HG03442 (cell line): Measurements from ENCODE around the gene VPS26A.
A peak's percentile ranks its signal among the peaks of the same experiment; 100 is the strongest.
"Not testable (repeated sequence)": the region's sequence is repeated elsewhere in the genome, so short reads cannot be mapped to it uniquely, and the experiment has no call there.

Experiments
- ATAC-seq: cut with Tn5 transposase; IDR thresholded peaks from one replicate; pipeline ENCODE4 v1.9.1; 2021; ENCODE audit warnings: mild to moderate bottlenecking, moderate library complexity; ENCODE audit not compliant: unreplicated experiment

Gene VPS26A

GRCh38 chr10:69101451-69102095 is 22.4 kb upstream of the VPS26A start:
- ATAC-seq = no peak

- ATAC-seq = no peak
Observed at GRCh38 chr10:69102440-69102839, 21.5 kb upstream of the VPS26A start.

- ATAC-seq = no peak
Observed at GRCh38 chr10:69103784-69104183, 20.2 kb upstream of the VPS26A start.

- ATAC-seq = no peak
Observed at GRCh38 chr10:69104994-69105790, 18.8 kb upstream of the VPS26A start.

GRCh38 chr10:69107176-69107490 is 16.8 kb upstream of the VPS26A start:
- no peak for ATAC-seq

GRCh38 chr10:69107699-69108098 is 16.3 kb upstream of the VPS26A start:
- ATAC-seq = no peak

- no peak for ATAC-seq
Observed at GRCh38 chr10:69119896-69120295, 4.1 kb upstream of the VPS26A start.

- ATAC-seq = peak; percentile 51
Observed at GRCh38 chr10:69123306-69123746, 652 bp upstream of the VPS26A start.

- peak; percentile 28 for ATAC-seq
Observed at GRCh38 chr10:69124563-69125268, 738 bp downstream of the VPS26A start.

- no peak for ATAC-seq
Observed at GRCh38 chr10:69125554-69125953, 1.6 kb downstream of the VPS26A start.

- no peak for ATAC-seq
Observed at GRCh38 chr10:69130251-69130650, 6.3 kb downstream of the VPS26A start.

- ATAC-seq = no peak
Observed at GRCh38 chr10:69139961-69140360, 16.0 kb downstream of the VPS26A start.

GRCh38 chr10:69141304-69141703 is 17.3 kb downstream of the VPS26A start:
- no peak for ATAC-seq

- ATAC-seq = not testable (repeated sequence)
Observed at GRCh38 chr10:69142074-69142473, 18.1 kb downstream of the VPS26A start.

- no peak for ATAC-seq
Observed at GRCh38 chr10:69142983-69143382, 19.0 kb downstream of the VPS26A start.

- no peak for ATAC-seq
Observed at GRCh38 chr10:69145329-69145728, 21.4 kb downstream of the VPS26A start.

- ATAC-seq = no peak
Observed at GRCh38 chr10:69145864-69146263, 21.9 kb downstream of the VPS26A start.

- ATAC-seq = no peak
Observed at GRCh38 chr10:69146759-69147158, 22.8 kb downstream of the VPS26A start.

GRCh38 chr10:69151984-69152383 is 28.0 kb downstream of the VPS26A start:
- no peak for ATAC-seq

GRCh38 chr10:69153227-69153626 is 29.2 kb downstream of the VPS26A start:
- no peak for ATAC-seq

- ATAC-seq = no peak
Observed at GRCh38 chr10:69160809-69161241, 36.8 kb downstream of the VPS26A start.

GRCh38 chr10:69168493-69168892 is 44.5 kb downstream of the VPS26A start:
- ATAC-seq = no peak
